A673 (cell line): ENCODE results near the gene UGT1A4.

Experiments
- EZH2 ChIP-seq: fragments of 200-600 bp; sonication (generic); IDR thresholded peaks from 2 replicates; pipeline ENCODE4 v1.6.1; 2017; ENCODE audit warnings: borderline replicate concordance, low read depth, mild to moderate bottlenecking, mixed read lengths, antibody characterized with exemption, low read length; ENCODE audit not compliant: poor library complexity, severe bottlenecking
- TF ChIP-seq, protein P1 (sequence below): fragments of 300-800, 200-600 bp; sonication (generic); conservative IDR thresholded peaks from 2 replicates; pipeline ENCODE4 v1.5.1; 2017; ENCODE audit warnings: low read depth, mild to moderate bottlenecking, antibody characterized with exemption, low read length, moderate library complexity, mixed read lengths

- TF ChIP-seq, protein P1, sequence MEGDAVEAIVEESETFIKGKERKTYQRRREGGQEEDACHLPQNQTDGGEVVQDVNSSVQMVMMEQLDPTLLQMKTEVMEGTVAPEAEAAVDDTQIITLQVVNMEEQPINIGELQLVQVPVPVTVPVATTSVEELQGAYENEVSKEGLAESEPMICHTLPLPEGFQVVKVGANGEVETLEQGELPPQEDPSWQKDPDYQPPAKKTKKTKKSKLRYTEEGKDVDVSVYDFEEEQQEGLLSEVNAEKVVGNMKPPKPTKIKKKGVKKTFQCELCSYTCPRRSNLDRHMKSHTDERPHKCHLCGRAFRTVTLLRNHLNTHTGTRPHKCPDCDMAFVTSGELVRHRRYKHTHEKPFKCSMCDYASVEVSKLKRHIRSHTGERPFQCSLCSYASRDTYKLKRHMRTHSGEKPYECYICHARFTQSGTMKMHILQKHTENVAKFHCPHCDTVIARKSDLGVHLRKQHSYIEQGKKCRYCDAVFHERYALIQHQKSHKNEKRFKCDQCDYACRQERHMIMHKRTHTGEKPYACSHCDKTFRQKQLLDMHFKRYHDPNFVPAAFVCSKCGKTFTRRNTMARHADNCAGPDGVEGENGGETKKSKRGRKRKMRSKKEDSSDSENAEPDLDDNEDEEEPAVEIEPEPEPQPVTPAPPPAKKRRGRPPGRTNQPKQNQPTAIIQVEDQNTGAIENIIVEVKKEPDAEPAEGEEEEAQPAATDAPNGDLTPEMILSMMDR, result no peak
- TF ChIP-seq EZH2, result no peak
These were observed 75.1 kb downstream of the UGT1A4 start for GRCh38 chr2:233793465-233794127.
